ENCODE measurements around the gene IL1RAPL2. TPM values are rescaled to one million over a fixed set of nuclear protein-coding genes. Genes with fewer than 3 reads are reported as not detected.

The IL1RAPL2 gene
- total RNA-seq, 1 donor from 2014 or later = 0.58 TPM

- no peak overlapping the region for H3K4me3 Mint-ChIP-seq
- no peaks in the 10 kb centered on the region for H3K4me1 Mint-ChIP-seq
- no peak for DNase-seq (ENCODE audit: low read depth, low spot score)
- H3K36me3 Mint-ChIP-seq (ENCODE audit: low read depth) = no peaks in the 10 kb centered on the region
- peaks cover 6% of the 10 kb centered on the region for H3K9me3 Mint-ChIP-seq
- no peaks in the 10 kb centered on the region for H3K27me3 Mint-ChIP-seq (ENCODE audit: low read depth)
- H3K27ac Mint-ChIP-seq (ENCODE audit: unreplicated experiment) = no peak overlapping the region
- TF ChIP-seq CTCF (conservative IDR thresholded peaks at IDR 0.05) = no peak
These were observed 762.8 kb downstream of the IL1RAPL2 start for GRCh38 chrX:105328773-105329172.

DNA sequence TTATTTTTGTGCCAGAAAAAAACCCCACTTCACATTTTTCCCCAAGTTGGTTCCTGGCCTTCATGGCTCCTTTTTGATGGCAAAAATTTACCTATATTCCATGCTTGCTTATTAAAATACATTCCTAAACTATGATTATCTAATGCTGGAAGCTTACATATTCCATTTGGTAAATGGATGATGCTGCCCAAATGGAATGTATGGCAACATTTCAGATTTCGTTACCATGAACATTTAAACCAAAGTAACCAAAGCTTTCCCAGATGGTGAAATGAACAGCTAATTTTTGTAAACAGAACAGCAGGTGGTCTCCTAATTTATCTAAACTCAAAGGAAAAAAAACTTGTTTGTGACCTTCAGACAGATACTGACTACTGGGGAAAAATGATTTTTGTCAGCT lies 765.2 kb downstream of the IL1RAPL2 start:
- Mint-ChIP-seq H3K4me1 (no peaks in the 10 kb centered on the region), H3K27ac (ENCODE audit: unreplicated experiment) (no peak overlapping the region), H3K27me3 (ENCODE audit: low read depth) (no peaks in the 10 kb centered on the region), H3K4me3 (no peak overlapping the region), H3K36me3 (ENCODE audit: low read depth) (no peaks in the 10 kb centered on the region), H3K9me3 (peaks cover 2% of the 10 kb centered on the region)
- DNase-seq (ENCODE audit: low read depth, low spot score) = no peak
- no peak for TF ChIP-seq CTCF (conservative IDR thresholded peaks at IDR 0.05)

- no peak for DNase-seq (ENCODE audit: low read depth, low spot score)
- H3K4me3 Mint-ChIP-seq = no peak overlapping the region
- H3K27ac Mint-ChIP-seq (ENCODE audit: unreplicated experiment) = no peak overlapping the region
- no peaks in the 10 kb centered on the region for H3K36me3 Mint-ChIP-seq (ENCODE audit: low read depth)
- no peaks in the 10 kb centered on the region for H3K27me3 Mint-ChIP-seq (ENCODE audit: low read depth)
- no peak for TF ChIP-seq CTCF (conservative IDR thresholded peaks at IDR 0.05)
- no peaks in the 10 kb centered on the region for H3K4me1 Mint-ChIP-seq
- H3K9me3 Mint-ChIP-seq = peaks cover 7% of the 10 kb centered on the region
These were observed 781.4 kb downstream of the IL1RAPL2 start for GRCh38 chrX:105347373-105347772.

GRCh38 chrX:105349476-105349875 lies 783.5 kb downstream of the IL1RAPL2 start:
- no peak for DNase-seq (ENCODE audit: low read depth, low spot score)
- Mint-ChIP-seq H3K4me3 (no peak overlapping the region), H3K27me3 (ENCODE audit: low read depth) (no peaks in the 10 kb centered on the region), H3K9me3 (peaks cover 7% of the 10 kb centered on the region), H3K27ac (ENCODE audit: unreplicated experiment) (no peak overlapping the region), H3K36me3 (ENCODE audit: low read depth) (no peaks in the 10 kb centered on the region), H3K4me1 (no peaks in the 10 kb centered on the region)
- TF ChIP-seq CTCF (conservative IDR thresholded peaks at IDR 0.05) = no peak

DNA sequence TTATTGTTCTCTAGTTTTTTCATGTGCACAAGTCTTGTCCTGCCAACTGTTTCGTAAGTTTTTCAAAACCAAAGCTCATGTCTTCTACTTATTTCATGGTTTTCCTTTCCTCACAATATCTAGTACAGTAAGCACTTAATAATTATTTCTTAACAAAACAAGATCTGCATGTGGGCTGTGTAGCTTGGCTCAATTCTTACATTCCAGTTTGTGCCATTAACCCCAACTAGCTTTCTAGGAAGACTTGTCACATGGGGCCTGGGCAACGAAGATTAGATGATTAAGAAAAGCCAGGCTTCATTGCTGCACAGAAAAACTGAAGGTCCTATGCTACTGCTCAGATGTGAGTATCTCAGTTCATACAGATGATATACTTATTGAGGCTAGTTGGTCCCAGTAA lies 809.8 kb downstream of the IL1RAPL2 start:
- TF ChIP-seq CTCF (conservative IDR thresholded peaks at IDR 0.05) = no peak
- peaks cover 6% of the 10 kb centered on the region for H3K9me3 Mint-ChIP-seq
- H3K27ac Mint-ChIP-seq (ENCODE audit: unreplicated experiment) = no peak overlapping the region
- no peaks in the 10 kb centered on the region for H3K27me3 Mint-ChIP-seq (ENCODE audit: low read depth)
- no peak for DNase-seq (ENCODE audit: low read depth, low spot score)
- H3K4me3 Mint-ChIP-seq = no peak overlapping the region
- peaks cover 3% of the 10 kb centered on the region for H3K36me3 Mint-ChIP-seq (ENCODE audit: low read depth)
- no peaks in the 10 kb centered on the region for H3K4me1 Mint-ChIP-seq

GRCh38 chrX:105424729-105425128 lies 858.7 kb downstream of the IL1RAPL2 start:
- H3K9me3 Mint-ChIP-seq = peaks cover 15% of the 10 kb centered on the region
- no peak overlapping the region for H3K27ac Mint-ChIP-seq (ENCODE audit: unreplicated experiment)
- TF ChIP-seq CTCF (conservative IDR thresholded peaks at IDR 0.05) = no peak
- no peak for DNase-seq (ENCODE audit: low read depth, low spot score)
- no peaks in the 10 kb centered on the region for H3K27me3 Mint-ChIP-seq (ENCODE audit: low read depth)
- no peak overlapping the region for H3K4me3 Mint-ChIP-seq
- H3K36me3 Mint-ChIP-seq (ENCODE audit: low read depth) = peaks cover 7% of the 10 kb centered on the region
- H3K4me1 Mint-ChIP-seq = no peaks in the 10 kb centered on the region
